WTC11 (cell line): ENCODE measurements around the gene CD244. TPM values are rescaled to one million over a fixed set of nuclear protein-coding genes. Genes with fewer than 3 reads are reported as not detected.

Source experiments
- ATAC-seq: fragments of 200-7000 bp; cut with Tn5 transposase; 2 replicates; pipeline ENCODE4 v1.10.0; 2021; ENCODE audit warnings: mild to moderate bottlenecking, moderate library complexity
- CTCF ChIA-PET: fragments of 300-600 bp; sonication (Branson Sonifier 250); formaldehyde crosslinking; loops from one replicate; lab custom pipeline; 2021; ENCODE audit warnings: antibody characterized with exemption; lab: Charles Lee
- POLR2A ChIA-PET: fragments of 350-600 bp; sonication (Branson Sonifier 250); formaldehyde crosslinking; loops from one replicate; lab custom pipeline; 2021; ENCODE audit warnings: antibody characterized with exemption; lab: Charles Lee
- DNase-seq: peaks from one replicate; pipeline ENCODE4 v3.0.0; 2021; ENCODE audit warnings: low spot score
- H3K27ac Mint-ChIP-seq: 2 replicates; pipeline ENCODE4 v1.8.0; 2021; ENCODE audit warnings: mixed read lengths
- H3K27me3 Mint-ChIP-seq: 2 replicates; pipeline ENCODE4 v1.8.0; 2021; ENCODE audit warnings: low read depth, mild to moderate bottlenecking, moderate library complexity, mixed read lengths
- H3K36me3 Mint-ChIP-seq: 2 replicates; pipeline ENCODE4 v1.8.0; 2021; ENCODE audit warnings: mixed read lengths
- H3K4me1 Mint-ChIP-seq: 2 replicates; pipeline ENCODE4 v1.8.0; 2022; ENCODE audit warnings: mixed read lengths
- H3K4me3 Mint-ChIP-seq: 2 replicates; pipeline ENCODE4 v1.8.0; 2021; ENCODE audit warnings: mild to moderate bottlenecking, moderate library complexity, mixed read lengths
- H3K9me3 Mint-ChIP-seq: 2 replicates; pipeline ENCODE4 v1.8.0; 2021; ENCODE audit warnings: mixed read lengths
- FOXK1 ChIP-seq: sonication (generic); formaldehyde crosslinking; IDR thresholded peaks from 2 replicates; pipeline ENCODE4 v1.8.0; 2022; ENCODE audit warnings: mild to moderate bottlenecking, moderate library complexity, missing genetic modification reagents
- TEAD4 ChIP-seq: sonication (generic); formaldehyde crosslinking; IDR thresholded peaks from 2 replicates; pipeline ENCODE4 v1.8.0; 2022; ENCODE audit warnings: mild to moderate bottlenecking, missing genetic modification reagents
- ZNF416 ChIP-seq: fragments of 250-450 bp; sonication (Bioruptor Pico); IDR thresholded peaks from 2 replicates; pipeline ENCODE4 v1.9.0; 2021; ENCODE audit warnings: mild to moderate bottlenecking, inconsistent platforms
- ZNF671 ChIP-seq: fragments of 250-450 bp; sonication (Bioruptor Pico); IDR thresholded peaks from 2 replicates; pipeline ENCODE4 v1.8.0; 2021; ENCODE audit warnings: mild to moderate bottlenecking
- total RNA-seq: library from RNA; stranded (reverse); gene quantifications from 3 replicates; pipeline ENCODE4 v1.2.3, GENCODE V29; 2021
- TF ChIP-seq, protein P1 (sequence below): sonication (generic); formaldehyde crosslinking; IDR thresholded peaks from 2 replicates; pipeline ENCODE4 v1.8.1; 2022; ENCODE audit warnings: missing genetic modification reagents, borderline replicate concordance
- TF ChIP-seq, protein P2 (sequence below): fragments of 250-450 bp; sonication (Bioruptor Pico); IDR thresholded peaks from 2 replicates; pipeline ENCODE4 v2.1.2; 2022; ENCODE audit warnings: mild to moderate bottlenecking, moderate library complexity
- TF ChIP-seq, protein P3 (sequence below): sonication (generic); formaldehyde crosslinking; IDR thresholded peaks from 2 replicates; pipeline ENCODE4 v1.8.1; 2022; ENCODE audit warnings: mild to moderate bottlenecking, moderate library complexity, missing genetic modification reagents
- TF ChIP-seq, protein P4 (sequence below): sonication (generic); formaldehyde crosslinking; IDR thresholded peaks from 2 replicates; pipeline ENCODE4 v1.8.0; 2022; ENCODE audit warnings: missing genetic modification reagents
- TF ChIP-seq, protein P5 (sequence below): sonication (generic); formaldehyde crosslinking; IDR thresholded peaks from 2 replicates; pipeline ENCODE4 v1.8.0; 2022; ENCODE audit warnings: mild to moderate bottlenecking, missing genetic modification reagents
- TF ChIP-seq, protein P6 (sequence below): fragments of 250-450 bp; sonication (Bioruptor Pico); IDR thresholded peaks from 2 replicates; pipeline ENCODE4 v1.8.0; 2021; ENCODE audit warnings: mild to moderate bottlenecking
- TF ChIP-seq, protein P7 (sequence below): fragments of 200-600 bp; IDR thresholded peaks from 2 replicates; pipeline ENCODE4 v1.8.0; 2022; ENCODE audit warnings: antibody characterized with exemption

Gene CD244
- total RNA-seq, 1 experiment from 2014 or later: not detected

DNA sequence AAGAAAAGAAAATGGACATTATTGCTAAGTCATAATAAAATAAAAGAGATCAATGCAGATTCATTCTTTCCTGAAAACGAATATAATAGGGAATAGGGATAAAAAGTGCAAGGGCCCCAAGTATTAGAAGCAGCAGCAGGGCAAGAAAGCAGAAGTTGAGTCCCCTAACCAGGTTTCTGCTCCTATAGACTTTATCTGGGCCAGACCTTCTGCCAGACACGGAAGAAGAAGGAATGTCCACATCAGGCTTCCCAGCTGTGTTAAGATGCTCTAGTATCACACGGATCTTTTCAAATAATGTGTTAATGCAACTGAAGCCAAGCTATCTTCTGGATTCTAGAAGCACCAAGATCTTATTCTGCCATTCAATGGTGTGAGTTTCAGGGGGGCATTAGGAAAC is 26.9 kb downstream of the CD244 start (continued):
- TF ChIP-seq, protein P1, sequence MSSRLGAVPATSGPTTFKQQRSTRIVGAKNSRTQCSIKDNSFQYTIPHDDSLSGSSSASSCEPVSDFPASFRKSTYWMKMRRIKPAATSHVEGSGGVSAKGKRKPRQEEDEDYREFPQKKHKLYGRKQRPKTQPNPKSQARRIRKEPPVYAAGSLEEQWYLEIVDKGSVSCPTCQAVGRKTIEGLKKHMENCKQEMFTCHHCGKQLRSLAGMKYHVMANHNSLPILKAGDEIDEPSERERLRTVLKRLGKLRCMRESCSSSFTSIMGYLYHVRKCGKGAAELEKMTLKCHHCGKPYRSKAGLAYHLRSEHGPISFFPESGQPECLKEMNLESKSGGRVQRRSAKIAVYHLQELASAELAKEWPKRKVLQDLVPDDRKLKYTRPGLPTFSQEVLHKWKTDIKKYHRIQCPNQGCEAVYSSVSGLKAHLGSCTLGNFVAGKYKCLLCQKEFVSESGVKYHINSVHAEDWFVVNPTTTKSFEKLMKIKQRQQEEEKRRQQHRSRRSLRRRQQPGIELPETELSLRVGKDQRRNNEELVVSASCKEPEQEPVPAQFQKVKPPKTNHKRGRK (CRISPR knock-in tag): no peak
- TF ChIP-seq ZNF416 (CRISPR knock-in tag): no peak
- no peak for TF ChIP-seq FOXK1
- TF ChIP-seq, protein P2, sequence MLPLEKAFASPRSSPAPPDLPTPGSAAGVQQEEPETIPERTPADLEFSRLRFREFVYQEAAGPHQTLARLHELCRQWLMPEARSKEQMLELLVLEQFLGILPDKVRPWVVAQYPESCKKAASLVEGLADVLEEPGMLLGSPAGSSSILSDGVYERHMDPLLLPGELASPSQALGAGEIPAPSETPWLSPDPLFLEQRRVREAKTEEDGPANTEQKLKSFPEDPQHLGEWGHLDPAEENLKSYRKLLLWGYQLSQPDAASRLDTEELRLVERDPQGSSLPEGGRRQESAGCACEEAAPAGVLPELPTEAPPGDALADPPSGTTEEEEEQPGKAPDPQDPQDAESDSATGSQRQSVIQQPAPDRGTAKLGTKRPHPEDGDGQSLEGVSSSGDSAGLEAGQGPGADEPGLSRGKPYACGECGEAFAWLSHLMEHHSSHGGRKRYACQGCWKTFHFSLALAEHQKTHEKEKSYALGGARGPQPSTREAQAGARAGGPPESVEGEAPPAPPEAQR (CRISPR knock-in tag): no peak
- no peak for TF ChIP-seq TEAD4 (CRISPR knock-in tag)
- TF ChIP-seq, protein P3, sequence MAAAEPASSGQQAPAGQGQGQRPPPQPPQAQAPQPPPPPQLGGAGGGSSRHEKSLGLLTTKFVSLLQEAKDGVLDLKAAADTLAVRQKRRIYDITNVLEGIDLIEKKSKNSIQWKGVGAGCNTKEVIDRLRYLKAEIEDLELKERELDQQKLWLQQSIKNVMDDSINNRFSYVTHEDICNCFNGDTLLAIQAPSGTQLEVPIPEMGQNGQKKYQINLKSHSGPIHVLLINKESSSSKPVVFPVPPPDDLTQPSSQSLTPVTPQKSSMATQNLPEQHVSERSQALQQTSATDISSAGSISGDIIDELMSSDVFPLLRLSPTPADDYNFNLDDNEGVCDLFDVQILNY (CRISPR knock-in tag): no peak
- TF ChIP-seq, protein P4, sequence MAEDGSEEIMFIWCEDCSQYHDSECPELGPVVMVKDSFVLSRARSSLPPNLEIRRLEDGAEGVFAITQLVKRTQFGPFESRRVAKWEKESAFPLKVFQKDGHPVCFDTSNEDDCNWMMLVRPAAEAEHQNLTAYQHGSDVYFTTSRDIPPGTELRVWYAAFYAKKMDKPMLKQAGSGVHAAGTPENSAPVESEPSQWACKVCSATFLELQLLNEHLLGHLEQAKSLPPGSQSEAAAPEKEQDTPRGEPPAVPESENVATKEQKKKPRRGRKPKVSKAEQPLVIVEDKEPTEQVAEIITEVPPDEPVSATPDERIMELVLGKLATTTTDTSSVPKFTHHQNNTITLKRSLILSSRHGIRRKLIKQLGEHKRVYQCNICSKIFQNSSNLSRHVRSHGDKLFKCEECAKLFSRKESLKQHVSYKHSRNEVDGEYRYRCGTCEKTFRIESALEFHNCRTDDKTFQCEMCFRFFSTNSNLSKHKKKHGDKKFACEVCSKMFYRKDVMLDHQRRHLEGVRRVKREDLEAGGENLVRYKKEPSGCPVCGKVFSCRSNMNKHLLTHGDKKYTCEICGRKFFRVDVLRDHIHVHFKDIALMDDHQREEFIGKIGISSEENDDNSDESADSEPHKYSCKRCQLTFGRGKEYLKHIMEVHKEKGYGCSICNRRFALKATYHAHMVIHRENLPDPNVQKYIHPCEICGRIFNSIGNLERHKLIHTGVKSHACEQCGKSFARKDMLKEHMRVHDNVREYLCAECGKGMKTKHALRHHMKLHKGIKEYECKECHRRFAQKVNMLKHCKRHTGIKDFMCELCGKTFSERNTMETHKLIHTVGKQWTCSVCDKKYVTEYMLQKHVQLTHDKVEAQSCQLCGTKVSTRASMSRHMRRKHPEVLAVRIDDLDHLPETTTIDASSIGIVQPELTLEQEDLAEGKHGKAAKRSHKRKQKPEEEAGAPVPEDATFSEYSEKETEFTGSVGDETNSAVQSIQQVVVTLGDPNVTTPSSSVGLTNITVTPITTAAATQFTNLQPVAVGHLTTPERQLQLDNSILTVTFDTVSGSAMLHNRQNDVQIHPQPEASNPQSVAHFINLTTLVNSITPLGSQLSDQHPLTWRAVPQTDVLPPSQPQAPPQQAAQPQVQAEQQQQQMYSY (CRISPR knock-in tag): no peak
- TF ChIP-seq ZNF671: no peak
- TF ChIP-seq, protein P5, sequence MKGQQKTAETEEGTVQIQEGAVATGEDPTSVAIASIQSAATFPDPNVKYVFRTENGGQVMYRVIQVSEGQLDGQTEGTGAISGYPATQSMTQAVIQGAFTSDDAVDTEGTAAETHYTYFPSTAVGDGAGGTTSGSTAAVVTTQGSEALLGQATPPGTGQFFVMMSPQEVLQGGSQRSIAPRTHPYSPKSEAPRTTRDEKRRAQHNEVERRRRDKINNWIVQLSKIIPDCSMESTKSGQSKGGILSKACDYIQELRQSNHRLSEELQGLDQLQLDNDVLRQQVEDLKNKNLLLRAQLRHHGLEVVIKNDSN (CRISPR knock-in tag): no peak

DNA sequence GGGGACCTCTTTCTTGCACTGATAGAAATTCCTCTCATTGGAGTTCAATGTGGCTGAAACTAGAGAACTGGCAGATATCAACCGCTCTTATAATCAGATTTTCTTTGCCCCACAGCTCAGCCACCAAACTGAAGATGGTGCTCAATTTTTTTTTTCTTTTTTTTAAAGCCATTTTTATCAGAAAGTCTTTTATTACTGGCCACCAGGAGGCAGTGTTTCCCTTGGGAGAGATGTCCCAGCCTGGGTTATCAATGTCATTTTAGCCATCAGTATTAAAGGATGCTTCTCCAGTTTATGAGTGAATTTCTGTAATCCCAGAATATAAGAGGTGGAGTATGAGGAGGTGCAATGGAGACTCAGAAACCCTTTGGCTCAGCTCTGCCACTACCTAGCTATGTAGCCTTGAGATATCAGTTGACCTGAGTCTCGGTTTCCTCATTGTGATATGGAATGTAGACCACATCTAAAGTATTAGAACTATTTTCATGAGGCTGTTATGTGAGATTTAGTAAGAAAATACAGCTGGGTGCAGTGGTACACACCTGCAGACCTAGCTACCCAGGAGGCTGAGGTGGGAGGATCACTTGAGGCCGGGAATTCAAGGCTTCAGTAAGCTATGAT is 27.6 kb downstream of the CD244 start:
- ChIA-PET POLR2A (no interaction called here), CTCF (interaction anchor here (0.7 to 6.3 kb wide), 25 partner anchors 9 to 262 kb away, joined by 3 to 78 read pairs (median 6); partner anchors contain the start of genes F11R, ITLN1, ITLN2 and NECTIN4)
- peaks cover 4% of the 10 kb centered on the region; the same call in 1 of the 2 replicates for H3K27me3 Mint-ChIP-seq
- TF ChIP-seq, protein P6, sequence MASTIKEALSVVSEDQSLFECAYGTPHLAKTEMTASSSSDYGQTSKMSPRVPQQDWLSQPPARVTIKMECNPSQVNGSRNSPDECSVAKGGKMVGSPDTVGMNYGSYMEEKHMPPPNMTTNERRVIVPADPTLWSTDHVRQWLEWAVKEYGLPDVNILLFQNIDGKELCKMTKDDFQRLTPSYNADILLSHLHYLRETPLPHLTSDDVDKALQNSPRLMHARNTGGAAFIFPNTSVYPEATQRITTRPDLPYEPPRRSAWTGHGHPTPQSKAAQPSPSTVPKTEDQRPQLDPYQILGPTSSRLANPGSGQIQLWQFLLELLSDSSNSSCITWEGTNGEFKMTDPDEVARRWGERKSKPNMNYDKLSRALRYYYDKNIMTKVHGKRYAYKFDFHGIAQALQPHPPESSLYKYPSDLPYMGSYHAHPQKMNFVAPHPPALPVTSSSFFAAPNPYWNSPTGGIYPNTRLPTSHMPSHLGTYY (CRISPR knock-in tag): no peak
- TF ChIP-seq, protein P7, sequence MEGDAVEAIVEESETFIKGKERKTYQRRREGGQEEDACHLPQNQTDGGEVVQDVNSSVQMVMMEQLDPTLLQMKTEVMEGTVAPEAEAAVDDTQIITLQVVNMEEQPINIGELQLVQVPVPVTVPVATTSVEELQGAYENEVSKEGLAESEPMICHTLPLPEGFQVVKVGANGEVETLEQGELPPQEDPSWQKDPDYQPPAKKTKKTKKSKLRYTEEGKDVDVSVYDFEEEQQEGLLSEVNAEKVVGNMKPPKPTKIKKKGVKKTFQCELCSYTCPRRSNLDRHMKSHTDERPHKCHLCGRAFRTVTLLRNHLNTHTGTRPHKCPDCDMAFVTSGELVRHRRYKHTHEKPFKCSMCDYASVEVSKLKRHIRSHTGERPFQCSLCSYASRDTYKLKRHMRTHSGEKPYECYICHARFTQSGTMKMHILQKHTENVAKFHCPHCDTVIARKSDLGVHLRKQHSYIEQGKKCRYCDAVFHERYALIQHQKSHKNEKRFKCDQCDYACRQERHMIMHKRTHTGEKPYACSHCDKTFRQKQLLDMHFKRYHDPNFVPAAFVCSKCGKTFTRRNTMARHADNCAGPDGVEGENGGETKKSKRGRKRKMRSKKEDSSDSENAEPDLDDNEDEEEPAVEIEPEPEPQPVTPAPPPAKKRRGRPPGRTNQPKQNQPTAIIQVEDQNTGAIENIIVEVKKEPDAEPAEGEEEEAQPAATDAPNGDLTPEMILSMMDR: 0 out of 2 replicates have a peak, but pooled peaks have one; percentile 28
- no peaks in the 10 kb centered on the region for H3K36me3 Mint-ChIP-seq
- H3K27ac Mint-ChIP-seq: no peak overlapping the region
- ATAC-seq (no peak), DNase-seq (no peak)
- H3K4me1 Mint-ChIP-seq: peaks cover 24% of the 10 kb centered on the region
- no peak overlapping the region for H3K4me3 Mint-ChIP-seq
- no peaks in the 10 kb centered on the region for H3K9me3 Mint-ChIP-seq
